ENCODE results near the gene B3GALT4.

Gene B3GALT4

GRCh38 chr6:33277663-33278391 lies 904 bp downstream of the B3GALT4 start:
- TF ChIP-seq SNAI2 (CRISPR knock-in tag; IDR thresholded peaks at IDR 0.05) = no peak
- TF ChIP-seq, protein P1, sequence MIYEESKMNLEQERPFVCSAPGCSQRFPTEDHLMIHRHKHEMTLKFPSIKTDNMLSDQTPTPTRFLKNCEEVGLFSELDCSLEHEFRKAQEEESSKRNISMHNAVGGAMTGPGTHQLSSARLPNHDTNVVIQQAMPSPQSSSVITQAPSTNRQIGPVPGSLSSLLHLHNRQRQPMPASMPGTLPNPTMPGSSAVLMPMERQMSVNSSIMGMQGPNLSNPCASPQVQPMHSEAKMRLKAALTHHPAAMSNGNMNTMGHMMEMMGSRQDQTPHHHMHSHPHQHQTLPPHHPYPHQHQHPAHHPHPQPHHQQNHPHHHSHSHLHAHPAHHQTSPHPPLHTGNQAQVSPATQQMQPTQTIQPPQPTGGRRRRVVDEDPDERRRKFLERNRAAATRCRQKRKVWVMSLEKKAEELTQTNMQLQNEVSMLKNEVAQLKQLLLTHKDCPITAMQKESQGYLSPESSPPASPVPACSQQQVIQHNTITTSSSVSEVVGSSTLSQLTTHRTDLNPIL (CRISPR knock-in tag; IDR thresholded peaks at IDR 0.05; ENCODE audit: low read depth) = no peak
- no peak for TF ChIP-seq ZNF565 (CRISPR knock-in tag; conservative IDR thresholded peaks at IDR 0.05; ENCODE audit: low read depth)
- TF ChIP-seq ARNTL (CRISPR knock-in tag; IDR thresholded peaks at IDR 0.05; ENCODE audit: borderline replicate concordance, low read depth) = no peak
- ATAC-seq = peak; percentile 15

- ATAC-seq = no peak; the same call in none of the 3 replicates
- TF ChIP-seq OSR1 (CRISPR knock-in tag; IDR thresholded peaks at IDR 0.05) (no peak), ZC3H10 (CRISPR knock-in tag; IDR thresholded peaks at IDR 0.05) (no peak)
Observed at GRCh38 chr6:33278392-33278741, 1.4 kb downstream of the B3GALT4 start.

GRCh38 chr6:33278810-33279209 lies 1.9 kb downstream of the B3GALT4 start:
- ATAC-seq = no peak
- TF ChIP-seq ESRRG (CRISPR knock-in tag; IDR thresholded peaks at IDR 0.05) = no peak
- no peak for TF ChIP-seq ISL1 (CRISPR knock-in tag; IDR thresholded peaks at IDR 0.05)
- TF ChIP-seq, protein P2, sequence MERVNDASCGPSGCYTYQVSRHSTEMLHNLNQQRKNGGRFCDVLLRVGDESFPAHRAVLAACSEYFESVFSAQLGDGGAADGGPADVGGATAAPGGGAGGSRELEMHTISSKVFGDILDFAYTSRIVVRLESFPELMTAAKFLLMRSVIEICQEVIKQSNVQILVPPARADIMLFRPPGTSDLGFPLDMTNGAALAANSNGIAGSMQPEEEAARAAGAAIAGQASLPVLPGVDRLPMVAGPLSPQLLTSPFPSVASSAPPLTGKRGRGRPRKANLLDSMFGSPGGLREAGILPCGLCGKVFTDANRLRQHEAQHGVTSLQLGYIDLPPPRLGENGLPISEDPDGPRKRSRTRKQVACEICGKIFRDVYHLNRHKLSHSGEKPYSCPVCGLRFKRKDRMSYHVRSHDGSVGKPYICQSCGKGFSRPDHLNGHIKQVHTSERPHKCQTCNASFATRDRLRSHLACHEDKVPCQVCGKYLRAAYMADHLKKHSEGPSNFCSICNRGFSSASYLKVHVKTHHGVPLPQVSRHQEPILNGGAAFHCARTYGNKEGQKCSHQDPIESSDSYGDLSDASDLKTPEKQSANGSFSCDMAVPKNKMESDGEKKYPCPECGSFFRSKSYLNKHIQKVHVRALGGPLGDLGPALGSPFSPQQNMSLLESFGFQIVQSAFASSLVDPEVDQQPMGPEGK (CRISPR knock-in tag; IDR thresholded peaks at IDR 0.05; ENCODE audit: borderline replicate concordance) = no peak

GRCh38 chr6:33279257-33279695 lies 2.4 kb downstream of the B3GALT4 start:
- no peak for TF ChIP-seq BACH2 (CRISPR knock-in tag; IDR thresholded peaks at IDR 0.05; ENCODE audit: borderline replicate concordance)
- TF ChIP-seq, protein P3, sequence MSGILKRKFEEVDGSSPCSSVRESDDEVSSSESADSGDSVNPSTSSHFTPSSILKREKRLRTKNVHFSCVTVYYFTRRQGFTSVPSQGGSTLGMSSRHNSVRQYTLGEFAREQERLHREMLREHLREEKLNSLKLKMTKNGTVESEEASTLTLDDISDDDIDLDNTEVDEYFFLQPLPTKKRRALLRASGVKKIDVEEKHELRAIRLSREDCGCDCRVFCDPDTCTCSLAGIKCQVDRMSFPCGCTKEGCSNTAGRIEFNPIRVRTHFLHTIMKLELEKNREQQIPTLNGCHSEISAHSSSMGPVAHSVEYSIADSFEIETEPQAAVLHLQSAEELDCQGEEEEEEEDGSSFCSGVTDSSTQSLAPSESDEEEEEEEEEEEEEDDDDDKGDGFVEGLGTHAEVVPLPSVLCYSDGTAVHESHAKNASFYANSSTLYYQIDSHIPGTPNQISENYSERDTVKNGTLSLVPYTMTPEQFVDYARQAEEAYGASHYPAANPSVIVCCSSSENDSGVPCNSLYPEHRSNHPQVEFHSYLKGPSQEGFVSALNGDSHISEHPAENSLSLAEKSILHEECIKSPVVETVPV (CRISPR knock-in tag; IDR thresholded peaks at IDR 0.05) = no peak
- no peak for TF ChIP-seq ISL1 (CRISPR knock-in tag; IDR thresholded peaks at IDR 0.05)
- no peak for TF ChIP-seq ZNF70 (CRISPR knock-in tag; IDR thresholded peaks at IDR 0.05)
- no peak for TF ChIP-seq GLIS3 (CRISPR knock-in tag; IDR thresholded peaks at IDR 0.05)
- TF ChIP-seq, protein P2 (CRISPR knock-in tag; IDR thresholded peaks at IDR 0.05; ENCODE audit: borderline replicate concordance) = no peak
- no peak for TF ChIP-seq ZNF565 (CRISPR knock-in tag; conservative IDR thresholded peaks at IDR 0.05; ENCODE audit: low read depth)
- TF ChIP-seq ESRRG (CRISPR knock-in tag; IDR thresholded peaks at IDR 0.05) = no peak
- no peak for TF ChIP-seq ARNTL (CRISPR knock-in tag; IDR thresholded peaks at IDR 0.05; ENCODE audit: borderline replicate concordance, low read depth)
- TF ChIP-seq ZFP30 (CRISPR knock-in tag; IDR thresholded peaks at IDR 0.05) = no peak
- no peak for TF ChIP-seq POU6F1 (CRISPR knock-in tag; IDR thresholded peaks at IDR 0.05; ENCODE audit: borderline replicate concordance, low read depth)
- ATAC-seq = no peak

- peak; percentile 64 for ATAC-seq
- TF ChIP-seq CSDC2 (CRISPR knock-in tag; IDR thresholded peaks at IDR 0.05) (no peak), ESRRG (CRISPR knock-in tag; IDR thresholded peaks at IDR 0.05) (no peak), TOX (CRISPR knock-in tag; IDR thresholded peaks at IDR 0.05; ENCODE audit: borderline replicate concordance) (no peak), TCF4 (CRISPR knock-in tag; IDR thresholded peaks at IDR 0.05; ENCODE audit: borderline replicate concordance) (no peak), ZNF8 (CRISPR knock-in tag; IDR thresholded peaks at IDR 0.05) (no peak), ARNTL (CRISPR knock-in tag; IDR thresholded peaks at IDR 0.05; ENCODE audit: borderline replicate concordance, low read depth) (no peak), ZNF565 (CRISPR knock-in tag; conservative IDR thresholded peaks at IDR 0.05; ENCODE audit: low read depth) (no peak)
- TF ChIP-seq, protein P2 (CRISPR knock-in tag; IDR thresholded peaks at IDR 0.05; ENCODE audit: borderline replicate concordance) = no peak
- TF ChIP-seq, protein P1 (CRISPR knock-in tag; IDR thresholded peaks at IDR 0.05; ENCODE audit: low read depth) = no peak
- TF ChIP-seq, protein P3 (CRISPR knock-in tag; IDR thresholded peaks at IDR 0.05) = no peak
Observed at GRCh38 chr6:33279971-33280511, 3.1 kb downstream of the B3GALT4 start.
